Hematopoietic multipotent progenitor cell treated with erythropoietin and hydrocortisone succinate and interleukin-3 and kit ligand, for 15 days (in vitro differentiated cells): ENCODE results near the gene CPNE9.

ENCODE experiments used
- DNase-seq: peaks from one replicate; pipeline ENCODE4 v3.0.0-alpha.2; 2015; ENCODE audit warnings: low spot score

CPNE9 gene

GRCh38 chr3:9703736-9704346 lies at the start of gene CPNE9:
Gene CPNE9 (plus strand): TSS chr3:9703833. CDS start chr3:9703997, 164 bp downstream.
- no peak for DNase-seq

- DNase-seq, result no peak
Measured at GRCh38 chr3:9659849-9660248, 43.8 kb upstream of the CPNE9 start.

GRCh38 chr3:9660972-9661371 lies 42.7 kb upstream of the CPNE9 start:
- no peak for DNase-seq

GRCh38 chr3:9664119-9664751 lies 39.4 kb upstream of the CPNE9 start:
- no peak for DNase-seq

GRCh38 chr3:9666704-9667445 lies 36.8 kb upstream of the CPNE9 start:
- no peak for DNase-seq

GRCh38 chr3:9669277-9669676 lies 34.4 kb upstream of the CPNE9 start:
- no peak for DNase-seq

GRCh38 chr3:9669720-9670432 lies 33.8 kb upstream of the CPNE9 start:
- no peak for DNase-seq

GRCh38 chr3:9673082-9673481 lies 30.6 kb upstream of the CPNE9 start:
- DNase-seq, result no peak

- no peak for DNase-seq
Measured at GRCh38 chr3:9673752-9674151, 29.9 kb upstream of the CPNE9 start.

GRCh38 chr3:9675736-9676290 lies 27.8 kb upstream of the CPNE9 start:
- no peak for DNase-seq

- no peak for DNase-seq
Measured at GRCh38 chr3:9676785-9677184, 26.8 kb upstream of the CPNE9 start.

- no peak for DNase-seq
Measured at GRCh38 chr3:9678493-9678892, 25.1 kb upstream of the CPNE9 start.

GRCh38 chr3:9679476-9680080 lies 24.1 kb upstream of the CPNE9 start:
- no peak for DNase-seq

- no peak for DNase-seq
Measured at GRCh38 chr3:9681011-9681722, 22.5 kb upstream of the CPNE9 start.

GRCh38 chr3:9681723-9682081 lies 21.9 kb upstream of the CPNE9 start:
- DNase-seq, result no peak

GRCh38 chr3:9682096-9682495 lies 21.5 kb upstream of the CPNE9 start:
- DNase-seq, result no peak

GRCh38 chr3:9683426-9683825 lies 20.2 kb upstream of the CPNE9 start:
- no peak for DNase-seq

GRCh38 chr3:9685216-9686049 lies 18.2 kb upstream of the CPNE9 start:
- no peak for DNase-seq

GRCh38 chr3:9686050-9686550 lies 17.5 kb upstream of the CPNE9 start:
- no peak for DNase-seq

GRCh38 chr3:9686703-9687102 lies 16.9 kb upstream of the CPNE9 start:
- DNase-seq, result no peak
